ENCODE results near the gene LIAS.
"Not testable (repeated sequence)": the region's sequence is repeated elsewhere in the genome, so short reads cannot be mapped to it uniquely, and the experiment has no call there.

GRCh38 chr4:39515669-39516401 is 57.0 kb downstream of the LIAS start:
- not testable (repeated sequence) for TF ChIP-seq EZH2 (IDR thresholded peaks at IDR 0.05; ENCODE audit: insufficient read depth, poor library complexity, severe bottlenecking); EZH2phosphoT487 (IDR thresholded peaks at IDR 0.05; ENCODE audit: insufficient read depth, low read depth)

Data from GM23248 (cell line).